GM19035 (cell line): ENCODE measurements around the gene NBAS.

Experiments used
- ATAC-seq: cut with Tn5 transposase; IDR thresholded peaks from one replicate; pipeline ENCODE4 v1.9.1; 2021; ENCODE audit not compliant: unreplicated experiment

Gene NBAS

GRCh38 chr2:15591692-15592463, 30.7 kb upstream of the NBAS start, which contains the start of gene DDX1:
Gene DDX1, plus strand, starts transcription at chr2:15591868. Its CDS starts 66 bp downstream, at chr2:15591934.
- peak; percentile 95 for ATAC-seq

- no peak for ATAC-seq
These were observed 30.2 kb upstream of the NBAS start for GRCh38 chr2:15591373-15591691.

GRCh38 chr2:15588329-15588919, 27.3 kb upstream of the NBAS start:
- no peak for ATAC-seq

- ATAC-seq = no peak
These were observed 23.8 kb upstream of the NBAS start for GRCh38 chr2:15584767-15585469.

- ATAC-seq = no peak
These were observed 23.2 kb upstream of the NBAS start for GRCh38 chr2:15584316-15584715.

- no peak for ATAC-seq
These were observed 22.7 kb upstream of the NBAS start for GRCh38 chr2:15583826-15584225.

GRCh38 chr2:15582710-15583357, 21.7 kb upstream of the NBAS start:
- ATAC-seq = no peak

GRCh38 chr2:15580451-15580850, 19.3 kb upstream of the NBAS start:
- no peak for ATAC-seq

GRCh38 chr2:15579641-15580040, 18.5 kb upstream of the NBAS start:
- no peak for ATAC-seq

- peak; percentile 98 for ATAC-seq
These were observed 16.1 kb upstream of the NBAS start for GRCh38 chr2:15577071-15577735.

- no peak for ATAC-seq
These were observed 10.6 kb upstream of the NBAS start for GRCh38 chr2:15571729-15572128.

GRCh38 chr2:15570104-15570503, 9.0 kb upstream of the NBAS start:
- ATAC-seq = no peak

GRCh38 chr2:15568874-15569273, 7.7 kb upstream of the NBAS start:
- no peak for ATAC-seq

- no peak for ATAC-seq
These were observed 5.8 kb upstream of the NBAS start for GRCh38 chr2:15566912-15567311.

GRCh38 chr2:15565994-15566671, 5.0 kb upstream of the NBAS start:
- ATAC-seq = no peak

- no peak for ATAC-seq
These were observed 4.3 kb upstream of the NBAS start for GRCh38 chr2:15565392-15565791.

- no peak for ATAC-seq
These were observed 2.3 kb upstream of the NBAS start for GRCh38 chr2:15563227-15564100.

GRCh38 chr2:15562354-15563031, 1.4 kb upstream of the NBAS start:
- no peak for ATAC-seq
